Esophagus muscularis mucosa (tissue), 3 donors: ENCODE results near the gene EIF2B4.

ENCODE experiments used
- CTCF ChIP-seq, 3 experiments: fragments of 200-600 bp in 2 of 3; fragments of 450-650 bp in 1 of 3; sonication (generic) in 2 of 3; IDR thresholded peaks; one replicate each; pipeline ENCODE4 v1.5.1; 2017 to 2019; ENCODE audit warnings: antibody characterized with exemption in 3 of 3, mild to moderate bottlenecking in 2 of 3, moderate library complexity in 1 of 3
- POLR2AphosphoS5 ChIP-seq, 2 donors: sonication (generic); formaldehyde crosslinking; IDR thresholded peaks; one replicate each; pipeline ENCODE4 v1.6.1; 2017; ENCODE audit warnings: antibody characterized with exemption in 2 of 2

- TF ChIP-seq CTCF (IDR thresholded peaks at IDR 0.05): no peak
- peak in 1 of 2 donors; percentile 49 for TF ChIP-seq POLR2AphosphoS5 (IDR thresholded peaks at IDR 0.05)
Observed at GRCh38 chr2:27379836-27380625, 9.9 kb upstream of the EIF2B4 start.
